ENCODE data around the gene CRYBA1.

GRCh38 chr17:29273924-29274323 lies 27.3 kb downstream of the CRYBA1 start:
- TF ChIP-seq POLR2AphosphoS5 (IDR thresholded peaks at IDR 0.05): no peak
- TF ChIP-seq POLR2A (IDR thresholded peaks at IDR 0.05): no peak
